CD4-positive, alpha-beta T cell treated with Interleukin-6 for 4 hours (primary cell): ENCODE results near the gene NAA38.
"Not testable (repeated sequence)": the region's sequence is repeated elsewhere in the genome, so short reads cannot be mapped to it uniquely, and the experiment has no call there.

ENCODE experiments used
- DNase-seq: peaks from one replicate; pipeline ENCODE4 v3.0.0-alpha.2; 2020; ENCODE audit warnings: mixed read lengths

NAA38 gene

GRCh38 chr17:7881276-7882054, 24.1 kb upstream of the NAA38 start:
- peak; percentile 49 for DNase-seq

GRCh38 chr17:7880076-7880868, 22.9 kb upstream of the NAA38 start:
- no peak for DNase-seq

- no peak for DNase-seq
These were observed 20.9 kb upstream of the NAA38 start for GRCh38 chr17:7878234-7878633.

- DNase-seq, result no peak
These were observed 18.5 kb upstream of the NAA38 start for GRCh38 chr17:7875804-7876370.

GRCh38 chr17:7873051-7873450, 15.7 kb upstream of the NAA38 start:
- DNase-seq, result no peak

GRCh38 chr17:7867881-7868329, 10.5 kb upstream of the NAA38 start:
- DNase-seq, result no peak

- DNase-seq, result no peak
These were observed 7.8 kb upstream of the NAA38 start for GRCh38 chr17:7864995-7865650.

GRCh38 chr17:7864384-7864783, 7.0 kb upstream of the NAA38 start:
- not testable (repeated sequence) for DNase-seq

- DNase-seq, result peak; percentile 58
These were observed 5.5 kb upstream of the NAA38 start for GRCh38 chr17:7862692-7863437.

- no peak for DNase-seq
These were observed 1.7 kb upstream of the NAA38 start for GRCh38 chr17:7859028-7859427.

GRCh38 chr17:7858522-7858810, 1.1 kb upstream of the NAA38 start:
- no peak for DNase-seq

GRCh38 chr17:7857713-7858521, 558 bp upstream of the NAA38 start, which contains the start of gene CYB5D1:
CYB5D1 (plus strand) TSS chr17:7858003; CDS start chr17:7858135, 132 bp downstream.
- DNase-seq, result peak; percentile 89

- DNase-seq, result no peak
These were observed 1.1 kb downstream of the NAA38 start for GRCh38 chr17:7856011-7856810.

GRCh38 chr17:7855660-7856010, 1.7 kb downstream of the NAA38 start:
- DNase-seq, result no peak

- DNase-seq, result no peak
These were observed 2.3 kb downstream of the NAA38 start, which contains the start of gene TMEM88 for GRCh38 chr17:7854851-7855659. TMEM88 (plus strand) TSS chr17:7855066; CDS start chr17:7855075, 9 bp downstream.

- no peak for DNase-seq
These were observed 3.1 kb downstream of the NAA38 start for GRCh38 chr17:7854078-7854777.

GRCh38 chr17:7853691-7854038, 3.7 kb downstream of the NAA38 start:
- no peak for DNase-seq

- no peak for DNase-seq
These were observed 4.3 kb downstream of the NAA38 start for GRCh38 chr17:7852919-7853690.
